Effector CD4-positive, alpha-beta T cell (primary cell): ENCODE measurements around the gene KDM4E.

Experiments used
- DNase-seq: peaks from one replicate; pipeline ENCODE4 v3.0.0-alpha.2; 2020

KDM4E gene

GRCh38 chr11:95054356-95054755 is 29.3 kb downstream of the KDM4E start:
- DNase-seq = no peak

GRCh38 chr11:95055283-95055897 is 30.3 kb downstream of the KDM4E start:
- DNase-seq = no peak

- no peak for DNase-seq
Observed at GRCh38 chr11:95057959-95058358, 32.9 kb downstream of the KDM4E start.

- DNase-seq = no peak
Observed at GRCh38 chr11:95058621-95059020, 33.6 kb downstream of the KDM4E start.

- no peak for DNase-seq
Observed at GRCh38 chr11:95059046-95059445, 34.0 kb downstream of the KDM4E start.

- DNase-seq = no peak
Observed at GRCh38 chr11:95065336-95065735, 40.3 kb downstream of the KDM4E start.

- DNase-seq = no peak
Observed at GRCh38 chr11:95066716-95067038, 41.6 kb downstream of the KDM4E start, which contains the start of gene SRSF8. SRSF8 (plus strand) TSS chr11:95066919; CDS start chr11:95067227, 308 bp downstream.

- DNase-seq = peak; percentile 68
Observed at GRCh38 chr11:95067039-95067840, 42.2 kb downstream of the KDM4E start.

GRCh38 chr11:95067841-95068219 is 42.8 kb downstream of the KDM4E start:
- DNase-seq = no peak

GRCh38 chr11:95068549-95068948 is 43.5 kb downstream of the KDM4E start:
- peak; percentile 62 for DNase-seq

GRCh38 chr11:95070471-95070870 is 45.4 kb downstream of the KDM4E start:
- DNase-seq = no peak

- DNase-seq = no peak
Observed at GRCh38 chr11:95072948-95073347, 47.9 kb downstream of the KDM4E start.

- DNase-seq = no peak
Observed at GRCh38 chr11:95074792-95075563, 49.9 kb downstream of the KDM4E start.

GRCh38 chr11:95076416-95076815 is 51.4 kb downstream of the KDM4E start:
- DNase-seq = no peak

- no peak for DNase-seq
Observed at GRCh38 chr11:95076981-95077380, 51.9 kb downstream of the KDM4E start.
